ENCODE results near the gene TIGD1. TPM values are rescaled to one million over a fixed set of nuclear protein-coding genes. Genes with fewer than 3 reads are reported as not detected.

Gene TIGD1
- total and polyA plus RNA-seq, 2 of the 13 experiments (the other 11 are each of a cell fraction or from before 2014, with no cell fraction given) = 3.5 to 9.5 TPM

DNA sequence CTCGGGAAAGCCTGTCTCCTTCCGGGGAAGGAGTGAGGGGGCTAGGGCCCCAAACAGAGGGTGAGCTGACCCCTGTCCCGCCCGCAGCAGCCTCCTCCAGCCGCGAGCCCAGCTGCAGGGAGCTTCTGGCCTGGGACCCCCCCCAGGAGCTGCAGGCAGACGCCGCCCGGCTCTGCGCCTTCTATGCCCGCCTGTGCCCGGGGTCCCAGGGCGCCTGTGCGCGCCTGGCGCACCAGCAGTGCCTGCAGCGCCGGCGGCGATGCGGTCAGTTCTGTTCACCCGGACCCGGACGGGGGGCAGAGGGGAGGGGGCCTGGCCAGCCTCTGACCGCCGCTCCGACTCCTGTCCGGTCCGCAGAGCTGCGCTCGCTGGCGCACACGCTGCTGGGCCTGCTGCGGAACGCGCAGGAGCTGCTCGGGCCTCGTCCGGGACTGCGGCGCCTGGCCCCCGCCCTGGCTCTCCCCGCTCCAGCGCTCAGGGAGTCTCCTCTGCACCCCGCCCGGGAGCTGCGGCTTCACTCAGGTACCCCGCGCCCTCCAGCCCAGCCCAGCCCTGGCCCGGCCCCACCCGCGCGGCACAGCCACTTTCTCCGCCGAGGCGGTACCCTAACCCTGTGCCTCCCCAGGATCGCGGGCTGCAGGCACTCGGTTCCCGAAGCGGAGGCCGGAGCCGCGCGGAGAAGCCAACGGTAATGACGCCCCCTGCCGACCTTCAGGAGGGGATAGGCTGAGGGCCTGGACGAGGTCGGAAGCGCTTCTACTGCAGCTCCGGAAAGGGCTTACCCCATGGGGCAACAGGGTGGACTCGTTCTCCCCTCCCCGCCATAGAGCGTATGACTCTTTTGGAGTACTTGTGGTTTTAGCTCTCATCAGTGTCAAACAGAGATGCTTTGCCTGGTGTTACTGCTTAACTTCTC, 26.4 kb downstream of the TIGD1 start (continued):
- TF ChIP-seq, protein P1, sequence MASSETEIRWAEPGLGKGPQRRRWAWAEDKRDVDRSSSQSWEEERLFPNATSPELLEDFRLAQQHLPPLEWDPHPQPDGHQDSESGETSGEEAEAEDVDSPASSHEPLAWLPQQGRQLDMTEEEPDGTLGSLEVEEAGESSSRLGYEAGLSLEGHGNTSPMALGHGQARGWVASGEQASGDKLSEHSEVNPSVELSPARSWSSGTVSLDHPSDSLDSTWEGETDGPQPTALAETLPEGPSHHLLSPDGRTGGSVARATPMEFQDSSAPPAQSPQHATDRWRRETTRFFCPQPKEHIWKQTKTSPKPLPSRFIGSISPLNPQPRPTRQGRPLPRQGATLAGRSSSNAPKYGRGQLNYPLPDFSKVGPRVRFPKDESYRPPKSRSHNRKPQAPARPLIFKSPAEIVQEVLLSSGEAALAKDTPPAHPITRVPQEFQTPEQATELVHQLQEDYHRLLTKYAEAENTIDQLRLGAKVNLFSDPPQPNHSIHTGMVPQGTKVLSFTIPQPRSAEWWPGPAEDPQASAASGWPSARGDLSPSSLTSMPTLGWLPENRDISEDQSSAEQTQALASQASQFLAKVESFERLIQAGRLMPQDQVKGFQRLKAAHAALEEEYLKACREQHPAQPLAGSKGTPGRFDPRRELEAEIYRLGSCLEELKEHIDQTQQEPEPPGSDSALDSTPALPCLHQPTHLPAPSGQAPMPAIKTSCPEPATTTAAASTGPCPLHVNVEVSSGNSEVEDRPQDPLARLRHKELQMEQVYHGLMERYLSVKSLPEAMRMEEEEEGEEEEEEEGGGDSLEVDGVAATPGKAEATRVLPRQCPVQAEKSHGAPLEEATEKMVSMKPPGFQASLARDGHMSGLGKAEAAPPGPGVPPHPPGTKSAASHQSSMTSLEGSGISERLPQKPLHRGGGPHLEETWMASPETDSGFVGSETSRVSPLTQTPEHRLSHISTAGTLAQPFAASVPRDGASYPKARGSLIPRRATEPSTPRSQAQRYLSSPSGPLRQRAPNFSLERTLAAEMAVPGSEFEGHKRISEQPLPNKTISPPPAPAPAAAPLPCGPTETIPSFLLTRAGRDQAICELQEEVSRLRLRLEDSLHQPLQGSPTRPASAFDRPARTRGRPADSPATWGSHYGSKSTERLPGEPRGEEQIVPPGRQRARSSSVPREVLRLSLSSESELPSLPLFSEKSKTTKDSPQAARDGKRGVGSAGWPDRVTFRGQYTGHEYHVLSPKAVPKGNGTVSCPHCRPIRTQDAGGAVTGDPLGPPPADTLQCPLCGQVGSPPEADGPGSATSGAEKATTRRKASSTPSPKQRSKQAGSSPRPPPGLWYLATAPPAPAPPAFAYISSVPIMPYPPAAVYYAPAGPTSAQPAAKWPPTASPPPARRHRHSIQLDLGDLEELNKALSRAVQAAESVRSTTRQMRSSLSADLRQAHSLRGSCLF (CRISPR knock-in tag; IDR thresholded peaks at IDR 0.05; ENCODE audit: borderline replicate concordance) = no peak
- TF ChIP-seq ZNF577 (CRISPR knock-in tag; IDR thresholded peaks at IDR 0.05; ENCODE audit: borderline replicate concordance, low read depth) = no peak
- TF ChIP-seq ZNF225 (CRISPR knock-in tag; IDR thresholded peaks at IDR 0.05) = no peak; the same call in 1 of the 2 replicates
- no peak for TF ChIP-seq GZF1 (CRISPR knock-in tag; IDR thresholded peaks at IDR 0.05)
- 0 out of 2 replicates have a peak, but pooled peaks have one; percentile 60 for TF ChIP-seq SAFB2 (CRISPR knock-in tag; IDR thresholded peaks at IDR 0.05; ENCODE audit: borderline replicate concordance, low read depth)
- no peak for TF ChIP-seq ZNF740 (CRISPR knock-in tag; IDR thresholded peaks at IDR 0.05)
- TF ChIP-seq ZFX (CRISPR knock-in tag; IDR thresholded peaks at IDR 0.05; ENCODE audit: low read depth) = peak; percentile 85; the same call in 1 of the 2 replicates
